GM18498 (cell line): ENCODE data around the gene METAP2.
"Not testable (repeated sequence)": the region's sequence is repeated elsewhere in the genome, so short reads cannot be mapped to it uniquely, and the experiment has no call there.

Experiments
- ATAC-seq: cut with Tn5 transposase; IDR thresholded peaks from one replicate; pipeline ENCODE4 v1.9.1; 2021; ENCODE audit warnings: mild to moderate bottlenecking, moderate library complexity; ENCODE audit not compliant: unreplicated experiment

METAP2 gene

DNA sequence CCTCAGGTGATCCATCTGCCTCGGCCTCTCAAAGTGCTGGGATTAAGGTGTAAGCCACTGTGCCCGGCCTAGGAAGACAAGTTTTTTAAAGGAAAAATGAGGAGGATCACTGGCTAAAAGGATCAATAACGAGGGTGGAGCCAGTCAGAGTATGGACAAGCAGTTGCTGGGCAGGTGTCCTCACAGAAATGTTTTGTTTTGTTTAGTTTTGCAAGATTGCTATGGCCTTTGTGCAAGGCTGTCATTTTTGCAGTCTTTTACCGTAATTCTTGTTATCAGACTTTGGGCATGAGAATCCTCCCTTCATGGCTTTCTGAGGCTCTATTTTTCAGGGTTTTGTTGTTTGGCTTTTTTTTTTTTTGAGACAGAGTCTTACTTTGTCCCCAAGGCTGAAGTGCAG, 11.9 kb upstream of the METAP2 start:
- no peak for ATAC-seq

- no peak for ATAC-seq
Measured at GRCh38 chr12:95462551-95462950, 11.4 kb upstream of the METAP2 start.

DNA sequence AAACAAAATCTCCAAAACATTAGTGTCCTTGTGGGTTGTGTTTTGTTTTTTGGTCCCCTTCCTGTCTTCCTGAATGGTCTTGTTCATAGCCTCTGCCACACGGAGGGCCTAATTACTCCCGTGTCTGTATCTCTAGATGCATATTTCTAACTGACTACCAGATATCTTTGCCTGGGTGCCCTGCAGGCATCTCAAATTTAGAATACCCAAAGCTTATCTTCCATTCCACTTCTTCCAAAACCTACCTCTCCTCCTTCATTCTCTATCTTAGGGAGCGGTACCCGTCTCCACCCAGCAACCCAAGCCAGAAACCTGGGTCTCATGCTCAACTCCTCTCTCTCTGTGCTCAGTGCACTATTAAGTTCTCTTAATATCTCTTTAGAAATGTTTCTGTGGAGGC, 10.9 kb upstream of the METAP2 start:
- ATAC-seq, result no peak

- ATAC-seq, result not testable (repeated sequence)
Measured at GRCh38 chr12:95463776-95464175, 10.2 kb upstream of the METAP2 start.

DNA sequence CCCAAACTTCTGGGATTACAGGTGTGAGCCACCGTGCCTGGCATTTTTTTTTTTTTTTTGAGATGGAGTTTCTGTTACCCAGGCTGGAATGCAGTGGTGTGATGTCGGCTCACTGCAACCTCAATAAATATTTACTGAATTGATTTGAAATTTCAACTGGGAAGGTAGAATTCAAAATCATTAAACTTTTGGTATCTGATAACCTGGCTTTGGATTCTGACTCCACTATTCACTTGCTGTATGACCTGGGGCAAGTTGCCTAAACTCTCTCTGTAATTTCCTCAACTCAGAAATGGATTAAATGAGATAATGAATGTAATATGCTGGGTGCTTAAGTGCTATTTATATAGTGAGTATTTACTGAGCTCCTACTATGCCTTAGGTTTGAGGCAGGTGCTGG, 8.7 kb upstream of the METAP2 start:
- ATAC-seq, result no peak

DNA sequence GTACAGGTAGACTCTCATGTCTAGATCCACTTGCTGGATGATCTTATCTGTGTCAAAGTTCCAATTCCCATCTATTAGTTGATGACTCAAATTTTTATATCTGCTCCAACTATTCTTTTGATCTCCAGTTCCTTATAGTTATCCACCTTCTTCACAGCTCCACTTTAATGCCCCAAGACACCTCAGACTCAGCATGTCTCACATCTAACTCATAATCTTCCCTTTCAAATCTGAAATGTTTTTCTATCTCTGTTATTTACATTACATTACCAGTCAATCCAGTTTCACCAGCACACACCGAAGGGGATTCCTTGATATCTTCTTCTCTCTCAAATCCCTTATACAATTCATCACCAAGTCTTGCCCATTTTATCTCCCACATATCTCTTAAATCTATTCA, 3.7 kb upstream of the METAP2 start:
- ATAC-seq, result no peak

GRCh38 chr12:95473231-95473883, 595 bp upstream of the METAP2 start:
- peak; percentile 32 for ATAC-seq

DNA sequence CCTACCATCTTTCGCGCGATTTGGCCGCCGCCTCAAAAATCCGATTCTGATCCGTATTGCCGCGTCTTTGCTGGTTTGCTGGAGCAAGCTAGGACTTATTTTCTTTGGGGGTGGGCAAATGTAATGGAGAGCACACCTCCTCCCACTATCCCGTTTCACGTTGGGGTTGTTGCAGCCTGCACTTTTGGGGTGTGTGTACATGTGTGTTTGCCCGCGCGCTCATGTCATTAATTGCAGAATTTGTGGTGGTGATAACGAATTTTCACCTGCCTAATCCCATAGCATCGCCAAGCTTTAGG, 657 bp downstream of the METAP2 start:
- no peak for ATAC-seq

DNA sequence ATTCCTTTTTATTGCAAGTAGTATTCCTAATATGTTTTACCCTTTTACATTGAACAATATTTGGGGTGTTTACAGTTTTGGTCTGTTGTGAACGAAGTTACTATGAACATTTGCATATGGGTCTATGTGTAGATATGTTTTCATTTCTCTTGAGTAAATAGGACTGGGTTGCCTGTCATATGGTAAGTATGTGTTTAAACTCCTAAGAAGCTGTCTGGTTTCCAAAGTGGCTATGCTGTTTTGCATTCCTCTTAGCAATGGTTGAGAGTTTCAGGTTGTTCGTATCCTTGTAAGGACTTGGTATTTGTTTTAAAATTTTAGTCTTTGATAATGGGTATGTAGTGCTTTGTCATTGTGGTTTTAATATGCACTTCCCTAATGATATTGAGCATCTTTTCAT, 6.3 kb downstream of the METAP2 start:
- ATAC-seq, result no peak

GRCh38 chr12:95481072-95481471, 7.1 kb downstream of the METAP2 start:
- ATAC-seq, result no peak

DNA sequence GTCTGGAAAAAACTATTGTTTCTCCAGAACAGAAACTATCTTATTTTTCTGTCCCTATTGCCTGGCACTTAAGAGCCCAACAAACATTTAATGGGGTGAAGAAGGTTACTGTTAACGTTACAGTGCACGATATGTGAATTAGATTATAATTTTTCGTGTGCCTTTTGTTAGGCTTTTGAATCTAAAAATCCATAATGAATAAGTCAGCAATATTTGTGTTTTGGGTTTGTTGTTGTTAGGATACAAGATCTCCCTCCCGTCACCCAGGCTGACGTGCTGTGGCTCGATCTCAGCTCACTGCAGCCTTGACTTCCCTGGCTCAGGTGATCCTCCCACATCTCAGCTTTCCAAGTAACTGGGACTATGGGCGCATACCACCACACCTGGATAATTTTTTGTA, 7.9 kb downstream of the METAP2 start:
- no peak for ATAC-seq

DNA sequence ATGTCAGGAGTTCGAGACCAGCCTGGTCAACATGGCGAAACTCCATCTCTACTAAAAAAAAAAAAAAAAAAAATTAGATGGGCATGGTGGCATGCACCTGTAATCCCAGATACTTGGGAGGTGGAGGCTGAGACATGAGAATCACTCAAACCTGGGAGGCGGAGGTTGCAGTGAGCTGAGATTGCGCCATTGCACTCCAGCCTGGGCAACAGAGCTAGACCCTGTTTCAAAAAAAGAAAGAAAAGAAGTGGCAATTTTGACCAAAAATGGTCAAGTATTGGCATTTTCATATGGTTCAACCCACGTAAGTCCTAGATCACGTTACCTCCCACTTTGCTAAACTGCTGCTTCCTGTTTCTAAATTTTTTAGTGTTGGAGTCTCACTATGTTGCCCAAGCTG, 8.6 kb downstream of the METAP2 start:
- ATAC-seq, result not testable (repeated sequence)

DNA sequence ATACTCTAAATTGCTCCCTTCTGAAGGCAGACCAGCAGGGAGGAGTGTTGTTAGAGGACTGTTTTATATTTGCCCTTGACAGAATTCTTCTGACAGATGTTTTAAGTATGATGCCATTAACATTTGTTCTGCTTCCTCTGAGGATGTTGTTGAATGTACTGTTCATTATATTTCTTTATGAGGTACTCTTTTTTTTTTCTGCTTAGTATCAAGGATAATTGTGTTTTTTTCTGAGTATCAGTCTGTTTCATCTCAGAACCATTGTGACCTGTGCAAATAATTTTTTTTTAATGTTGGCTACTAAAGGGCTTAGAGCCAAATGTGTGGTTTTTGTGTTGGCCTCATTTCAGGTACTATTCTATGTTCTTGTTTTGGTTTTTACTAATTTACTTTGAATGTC, 10.6 kb downstream of the METAP2 start:
- ATAC-seq, result no peak

- no peak for ATAC-seq
Measured at GRCh38 chr12:95487024-95487423, 13.1 kb downstream of the METAP2 start.

DNA sequence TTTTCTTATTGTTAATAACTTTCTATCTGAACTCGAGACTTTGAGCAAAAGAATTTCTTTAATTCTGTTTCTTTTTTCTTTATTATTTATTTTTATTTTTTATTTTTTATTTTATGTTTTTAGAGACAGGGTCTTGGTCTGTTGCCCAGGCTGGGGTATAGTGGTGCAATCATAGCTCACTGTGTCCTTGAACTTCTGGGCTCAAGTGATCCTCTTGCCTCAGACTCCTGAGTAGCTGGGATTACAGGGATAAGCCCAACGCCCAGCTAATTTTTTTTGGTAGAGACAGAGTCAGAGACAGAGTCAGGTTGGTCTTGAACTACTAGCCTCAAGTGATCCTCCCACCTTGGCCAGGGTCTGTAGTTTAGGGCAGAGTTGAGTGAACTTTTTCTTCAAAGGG, 18.5 kb downstream of the METAP2 start:
- ATAC-seq, result no peak

DNA sequence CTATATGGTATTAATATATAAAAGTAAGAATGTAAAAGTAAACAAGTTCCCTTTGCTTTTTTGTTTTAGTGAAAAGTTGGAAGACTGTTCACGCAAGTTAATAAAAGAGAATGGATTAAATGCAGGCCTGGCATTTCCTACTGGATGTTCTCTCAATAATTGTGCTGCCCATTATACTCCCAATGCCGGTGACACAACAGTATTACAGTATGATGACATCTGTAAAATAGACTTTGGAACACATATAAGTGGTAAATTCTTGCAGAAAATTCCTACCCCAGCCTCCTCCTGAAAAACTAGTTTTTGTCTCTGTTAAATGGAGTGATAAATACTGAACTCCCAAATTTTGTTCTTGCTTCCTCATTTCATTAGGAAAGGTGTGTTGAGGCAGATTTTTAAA, 20.9 kb downstream of the METAP2 start:
- no peak for ATAC-seq

DNA sequence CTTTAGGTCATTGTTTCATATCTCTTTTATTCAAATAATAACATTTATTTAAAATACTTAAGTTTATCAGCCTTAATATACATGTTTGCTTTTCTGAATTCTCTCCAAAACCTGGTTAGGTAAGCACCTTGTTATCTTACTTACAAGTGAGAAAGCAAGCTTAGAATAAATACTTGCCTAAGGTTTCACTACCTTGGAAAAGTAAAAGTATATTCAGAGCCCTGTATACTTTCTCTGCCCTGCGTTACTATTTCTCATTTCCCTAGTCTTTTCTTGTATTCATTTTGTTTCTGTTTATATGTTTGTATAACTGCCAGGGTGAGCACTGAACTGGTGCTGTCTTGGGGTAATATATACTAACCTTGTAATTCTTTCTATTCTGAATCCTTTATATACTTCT, 21.5 kb downstream of the METAP2 start:
- no peak for ATAC-seq

GRCh38 chr12:95497031-95497430, 23.1 kb downstream of the METAP2 start:
- no peak for ATAC-seq

GRCh38 chr12:95498968-95499367, 25.0 kb downstream of the METAP2 start:
- ATAC-seq, result no peak

GRCh38 chr12:95499772-95500171, 25.8 kb downstream of the METAP2 start:
- no peak for ATAC-seq

- no peak for ATAC-seq
Measured at GRCh38 chr12:95504140-95504539, 30.2 kb downstream of the METAP2 start.

- ATAC-seq, result no peak
Measured at GRCh38 chr12:95505039-95505438, 31.1 kb downstream of the METAP2 start.

DNA sequence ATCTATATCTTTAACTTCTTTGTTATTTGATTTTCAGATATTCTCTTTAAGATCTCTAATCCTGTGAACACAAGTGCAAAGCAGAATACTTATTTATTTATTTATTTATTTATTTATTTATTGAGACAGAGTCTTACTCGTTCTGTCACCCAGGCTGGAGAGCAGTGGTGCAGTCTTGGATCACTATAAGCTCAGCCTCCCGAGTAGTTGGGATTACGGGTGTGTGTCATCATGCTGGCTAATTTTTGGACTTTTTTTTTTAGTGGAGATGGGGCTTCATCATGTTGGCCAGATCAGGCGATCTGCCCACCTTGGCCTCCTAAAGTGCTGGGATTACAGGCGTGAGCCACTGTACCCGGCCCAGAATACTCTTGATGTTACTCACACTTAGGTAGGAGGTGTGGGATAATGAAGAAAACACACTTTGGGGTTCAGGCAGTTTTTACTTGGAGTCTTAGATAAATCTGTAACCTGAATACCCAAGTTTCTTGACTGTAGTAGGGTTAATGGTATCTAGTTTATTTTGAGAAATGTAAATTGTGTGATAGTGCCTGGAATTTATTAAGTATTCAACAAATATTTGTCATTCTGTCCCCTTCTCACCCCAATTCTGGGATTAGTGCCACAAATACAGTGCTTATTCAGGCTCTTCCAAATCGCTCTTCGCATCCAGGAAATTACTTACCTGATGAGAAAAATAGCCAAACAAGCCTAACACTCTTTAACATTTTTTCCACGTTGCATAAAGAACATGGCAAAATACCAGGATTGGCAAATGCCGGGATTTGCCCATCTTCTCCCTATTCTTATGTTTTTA, 33.0 kb downstream of the METAP2 start:
- no peak for ATAC-seq
